Osteoblast (primary cell): ENCODE results near the gene BDH1. TPM values are rescaled to one million over a fixed set of nuclear protein-coding genes. Genes with fewer than 3 reads are reported as not detected.

Experiments used
- DNase-seq: peaks from one replicate; pipeline ENCODE4 v3.0.0; 2011; ENCODE audit warnings: low spot score, mixed read lengths; ENCODE audit not compliant: insufficient read length; ENCODE audit errors: missing footprints
- H2AFZ ChIP-seq: 2 replicates; pipeline ENCODE4 v1.6.0; 2011; ENCODE audit warnings: mild to moderate bottlenecking, low read length
- H3K27ac ChIP-seq: 2 replicates; pipeline ENCODE4 v1.5.1; 2011; ENCODE audit warnings: mild to moderate bottlenecking, low read depth, low read length, moderate library complexity
- H3K27me3 ChIP-seq: 2 replicates; pipeline ENCODE4 v1.6.0; 2012; ENCODE audit warnings: mild to moderate bottlenecking, control low read depth, inconsistent platforms, low read length, moderate library complexity; ENCODE audit not compliant: insufficient read depth
- H3K36me3 ChIP-seq: 2 replicates; pipeline ENCODE4 v1.5.1; 2011; ENCODE audit warnings: mild to moderate bottlenecking, low read length, control low read depth, moderate library complexity; ENCODE audit not compliant: insufficient read depth
- H3K4me1 ChIP-seq: 2 replicates; pipeline ENCODE4 v1.5.1; 2011; ENCODE audit warnings: mild to moderate bottlenecking, low read length, control low read depth, moderate library complexity; ENCODE audit not compliant: insufficient read depth
- H3K4me2 ChIP-seq: 2 replicates; pipeline ENCODE4 v1.6.0; 2011; ENCODE audit warnings: mild to moderate bottlenecking, low read length; ENCODE audit not compliant: insufficient read depth
- H3K4me3 ChIP-seq: fragments of 200-600 bp; sonication (generic); 3 replicates; pipeline ENCODE4 v1.5.1; 2012; ENCODE audit warnings: mild to moderate bottlenecking, low read length, inconsistent platforms; ENCODE audit not compliant: insufficient read depth
- H3K79me2 ChIP-seq: 2 replicates; pipeline ENCODE4 v1.6.0; 2012; ENCODE audit warnings: mild to moderate bottlenecking, low read length, control low read depth, inconsistent platforms; ENCODE audit not compliant: insufficient read depth
- H3K9me3 ChIP-seq: 2 replicates; pipeline ENCODE4 v1.5.1; 2011; ENCODE audit warnings: low read depth, low read length, control low read depth
- H4K20me1 ChIP-seq: 2 replicates; pipeline ENCODE4 v1.6.0; 2012; ENCODE audit warnings: mild to moderate bottlenecking, low read length, control low read depth; ENCODE audit not compliant: insufficient read depth
- CTCF ChIP-seq: IDR thresholded peaks from 2 replicates; pipeline ENCODE4 v1.5.1; 2011; ENCODE audit warnings: mild to moderate bottlenecking, low read depth, low read length, moderate library complexity; ENCODE audit errors: extremely low read depth
- total RNA-seq: library from RNA; depleted of rRNA; stranded (reverse); fragments of >200 nt; gene quantifications from 2 replicates; pipeline ENCODE4 v1.2.3, GENCODE V29; 2012

Gene BDH1
- total RNA-seq, 1 donor, result 5.8 TPM

- peak; percentile 92 for DNase-seq
- H3K27ac ChIP-seq, result peak overlapping the region; percentile 20
- H4K20me1 ChIP-seq, result no peaks in the 10 kb centered on the region
- H3K27me3 ChIP-seq, result no peaks in the 10 kb centered on the region
- no peak overlapping the region for H3K4me2 ChIP-seq
- H3K36me3 ChIP-seq, result no peaks in the 10 kb centered on the region
- H3K4me3 ChIP-seq, result no peak overlapping the region
- H3K9me3 ChIP-seq, result no peaks in the 10 kb centered on the region
- no peak for TF ChIP-seq CTCF
- no peaks in the 10 kb centered on the region for H3K79me2 ChIP-seq
- H2AFZ ChIP-seq, result no peak overlapping the region
- H3K4me1 ChIP-seq, result peaks cover 23% of the 10 kb centered on the region
Observed at GRCh38 chr3:197499427-197499826, 56.3 kb downstream of the BDH1 start.

- Histone ChIP-seq H3K4me2 (no peak overlapping the region), H3K27ac (no peak overlapping the region), H3K79me2 (no peaks in the 10 kb centered on the region), H4K20me1 (no peaks in the 10 kb centered on the region), H3K4me1 (peaks cover 23% of the 10 kb centered on the region), H3K4me3 (no peak overlapping the region), H3K36me3 (no peaks in the 10 kb centered on the region), H2AFZ (no peak overlapping the region), H3K27me3 (no peaks in the 10 kb centered on the region), H3K9me3 (no peaks in the 10 kb centered on the region)
- no peak for TF ChIP-seq CTCF
- no peak for DNase-seq
Observed at GRCh38 chr3:197498499-197499241, 57.1 kb downstream of the BDH1 start.

- Histone ChIP-seq H3K27me3 (no peaks in the 10 kb centered on the region), H3K27ac (peak overlapping the region; percentile 66), H3K4me1 (peaks cover 23% of the 10 kb centered on the region), H3K9me3 (no peaks in the 10 kb centered on the region), H3K4me2 (no peak overlapping the region), H3K79me2 (no peaks in the 10 kb centered on the region), H3K36me3 (no peaks in the 10 kb centered on the region), H2AFZ (peak overlapping the region; percentile 37), H4K20me1 (no peaks in the 10 kb centered on the region), H3K4me3 (no peak overlapping the region)
- DNase-seq, result peak; percentile 92
- TF ChIP-seq CTCF, result no peak
Observed at GRCh38 chr3:197496746-197497125, 59.0 kb downstream of the BDH1 start.

GRCh38 chr3:197495999-197496745, 59.6 kb downstream of the BDH1 start:
- H3K4me2 ChIP-seq, result no peak overlapping the region

More at GRCh38 chr3:197495999-197496745, 59.6 kb downstream of the BDH1 start:
- peaks cover 23% of the 10 kb centered on the region for H3K4me1 ChIP-seq
- TF ChIP-seq CTCF, result no peak
- H3K4me3 ChIP-seq, result no peak overlapping the region
- H3K36me3 ChIP-seq, result no peaks in the 10 kb centered on the region
- no peaks in the 10 kb centered on the region for H4K20me1 ChIP-seq
- no peaks in the 10 kb centered on the region for H3K27me3 ChIP-seq
- peak; percentile 86 for DNase-seq
- H2AFZ ChIP-seq, result peak overlapping the region; percentile 37
- H3K79me2 ChIP-seq, result no peaks in the 10 kb centered on the region
- H3K27ac ChIP-seq, result peak overlapping the region; percentile 66
- no peaks in the 10 kb centered on the region for H3K9me3 ChIP-seq
